ENCODE data around the gene CBY2. TPM values are rescaled to one million over a fixed set of nuclear protein-coding genes. Genes with fewer than 3 reads are reported as not detected.

CBY2 gene
- total and polyA plus RNA-seq, 10 of the 15 experiments (the other 5 are each of a cell fraction or from before 2014, with no cell fraction given) = 0.08 to 0.64 (median 0.23) TPM; not detected in 6

- FAIRE-seq (no peak), ATAC-seq (no peak), DNase-seq (ENCODE audit: low read depth, low spot score) (no peak)
- H2AFZ ChIP-seq (ENCODE audit: control insufficient read depth, low read depth, low read length) = no peak overlapping the region
- no peaks in the 10 kb centered on the region for H3K36me3 ChIP-seq (ENCODE audit: control insufficient read depth in 2 of 2, insufficient read depth in 2 of 2, low read length in 1 of 2)
- ChIA-PET RAD21 (ENCODE audit: unreplicated experiment) (interaction anchor here (1.0 to 8.5 kb wide), 3 partner anchors 24 to 95 kb away, joined by 3 to 108 read pairs (median 3); no protein-coding TSS in a partner anchor), SMC1A (ENCODE audit: uncharacterized antibody, unreplicated experiment) (interaction anchor here (0.9 to 10.8 kb wide), 5 partner anchors 10 to 93 kb away, joined by 3 to 233 read pairs (median 6); partner anchors contain the start of gene CBY2), CTCF (interaction anchor here (1.0 to 18.9 kb wide), 4 partner anchors 10 to 94 kb away, joined by 3 to 361 read pairs (median 22); partner anchors contain the start of gene CBY2), POLR2A (interaction anchor here (0.7 kb wide), 1 partner anchor 129 kb away, joined by 3 read pairs; no protein-coding TSS in a partner anchor)
- H3K27ac ChIP-seq (ENCODE audit: control insufficient read depth, insufficient read depth) = no peak overlapping the region
- in situ Hi-C loops (cut with MboI) = loop anchor here (5.0 kb wide), 1 partner anchor 97 kb away; no protein-coding TSS in a partner anchor
- no peaks in the 10 kb centered on the region for H4K20me1 ChIP-seq (ENCODE audit: control insufficient read depth, insufficient read depth)
- H3K4me1 ChIP-seq (ENCODE audit: control insufficient read depth, insufficient read depth, low read length) = no peaks in the 10 kb centered on the region
- H3K4me3 ChIP-seq = no peak overlapping the region
- TF ChIP-seq PKNOX1 (IDR thresholded peaks at IDR 0.05) = no peak
- H3K4me2 ChIP-seq (ENCODE audit: control insufficient read depth, insufficient read depth) = no peak overlapping the region
- H3K27me3 ChIP-seq (replicated peaks in 1 of 2; ENCODE audit: control insufficient read depth in 2 of 2, insufficient read depth in 2 of 2, low read length in 1 of 2) = no peaks in the 10 kb centered on the region
- intact Hi-C loops (cut with micrococcal nuclease; ENCODE audit: unreplicated experiment) = loop anchor here (1.0 to 2.0 kb wide), 2 partner anchors 96 to 208 kb away; no protein-coding TSS in a partner anchor
- 36% methylated on average over 1 of the region's 1 CpG for WGBS (ENCODE audit: insufficient coverage, insufficient replicate concordance, low lambda C conversion rate, missing lambda C conversion rate)
- no TSS peak for BruUV-seq (replicated peaks)
- H3K9me3 ChIP-seq (replicated peaks; ENCODE audit: control insufficient read depth, insufficient read depth, low read length) = no peaks in the 10 kb centered on the region
- H3K79me2 ChIP-seq (ENCODE audit: control insufficient read depth, insufficient read depth, low read length) = no peaks in the 10 kb centered on the region
- no peak overlapping the region for H3K9ac ChIP-seq (ENCODE audit: control insufficient read depth, insufficient read depth, low read length)
Measured at GRCh38 chr13:45718992-45719391, 16.9 kb downstream of the CBY2 start.

- DNase-seq (ENCODE audit: low read depth, low spot score) (no peak), FAIRE-seq (no peak), ATAC-seq (no peak)
- H3K9ac ChIP-seq (ENCODE audit: control insufficient read depth, insufficient read depth, low read length) = no peak overlapping the region
- H4K20me1 ChIP-seq (ENCODE audit: control insufficient read depth, insufficient read depth) = no peaks in the 10 kb centered on the region
- ChIA-PET POLR2A (no interaction called here), SMC1A (ENCODE audit: uncharacterized antibody, unreplicated experiment) (interaction anchor here (0.6 to 10.8 kb wide), 8 partner anchors 11 to 123 kb away, joined by 3 to 233 read pairs (median 3); no protein-coding TSS in a partner anchor), CTCF (interaction anchor here (0.7 to 18.9 kb wide), 8 partner anchors 12 to 96 kb away, joined by 3 to 361 read pairs (median 4); partner anchors contain the start of gene CBY2), RAD21 (ENCODE audit: unreplicated experiment) (interaction anchor here (8.5 kb wide), 1 partner anchor 97 kb away, joined by 108 read pairs; no protein-coding TSS in a partner anchor)
- BruUV-seq (replicated peaks) = no TSS peak
- H3K36me3 ChIP-seq (ENCODE audit: control insufficient read depth in 2 of 2, insufficient read depth in 2 of 2, low read length in 1 of 2) = no peaks in the 10 kb centered on the region
- no peaks in the 10 kb centered on the region for H3K79me2 ChIP-seq (ENCODE audit: control insufficient read depth, insufficient read depth, low read length)
- no peak overlapping the region for H2AFZ ChIP-seq (ENCODE audit: control insufficient read depth, low read depth, low read length)
- no peaks in the 10 kb centered on the region for H3K4me1 ChIP-seq (ENCODE audit: control insufficient read depth, insufficient read depth, low read length)
- no peaks in the 10 kb centered on the region for H3K27me3 ChIP-seq (replicated peaks in 1 of 2; ENCODE audit: control insufficient read depth in 2 of 2, insufficient read depth in 2 of 2, low read length in 1 of 2)
- H3K9me3 ChIP-seq (replicated peaks; ENCODE audit: control insufficient read depth, insufficient read depth, low read length) = no peaks in the 10 kb centered on the region
- H3K4me3 ChIP-seq = no peak overlapping the region
- intact Hi-C loops (cut with micrococcal nuclease; ENCODE audit: unreplicated experiment) (no loop called here), in situ Hi-C loops (cut with MboI) (loop anchor here (10.0 kb wide), 1 partner anchor 176 kb away; no protein-coding TSS in a partner anchor)
- H3K27ac ChIP-seq (ENCODE audit: control insufficient read depth, insufficient read depth) = no peak overlapping the region
- TF ChIP-seq ZBTB33 (IDR thresholded peaks at IDR 0.05) = no peak
- TF ChIP-seq NRF1 (conservative IDR thresholded peaks at IDR 0.05; ENCODE audit: low read depth, low read length) = no peak
- TF ChIP-seq BHLHE40 (IDR thresholded peaks at IDR 0.05; ENCODE audit: borderline replicate concordance in 1 of 2, low read depth in 2 of 2, low read length in 1 of 2) = no peak
- 73% methylated on average over 5 of the region's 5 CpGs for WGBS (ENCODE audit: insufficient coverage, insufficient replicate concordance, low lambda C conversion rate, missing lambda C conversion rate)
- no peak overlapping the region for H3K4me2 ChIP-seq (ENCODE audit: control insufficient read depth, insufficient read depth)
Measured at GRCh38 chr13:45721203-45721731, 19.1 kb downstream of the CBY2 start.

All from GM12878 (cell line).